Left forelimb (tissue), 1 donor: ENCODE measurements around the gene MTAP.
"Not testable (repeated sequence)": the region's sequence is repeated elsewhere in the genome, so short reads cannot be mapped to it uniquely, and the experiment has no call there.

Source experiments
- DNase-seq: peaks from one replicate; pipeline ENCODE4 v3.0.0-alpha.2; 2018; ENCODE audit warnings: low spot score

Gene MTAP

DNA sequence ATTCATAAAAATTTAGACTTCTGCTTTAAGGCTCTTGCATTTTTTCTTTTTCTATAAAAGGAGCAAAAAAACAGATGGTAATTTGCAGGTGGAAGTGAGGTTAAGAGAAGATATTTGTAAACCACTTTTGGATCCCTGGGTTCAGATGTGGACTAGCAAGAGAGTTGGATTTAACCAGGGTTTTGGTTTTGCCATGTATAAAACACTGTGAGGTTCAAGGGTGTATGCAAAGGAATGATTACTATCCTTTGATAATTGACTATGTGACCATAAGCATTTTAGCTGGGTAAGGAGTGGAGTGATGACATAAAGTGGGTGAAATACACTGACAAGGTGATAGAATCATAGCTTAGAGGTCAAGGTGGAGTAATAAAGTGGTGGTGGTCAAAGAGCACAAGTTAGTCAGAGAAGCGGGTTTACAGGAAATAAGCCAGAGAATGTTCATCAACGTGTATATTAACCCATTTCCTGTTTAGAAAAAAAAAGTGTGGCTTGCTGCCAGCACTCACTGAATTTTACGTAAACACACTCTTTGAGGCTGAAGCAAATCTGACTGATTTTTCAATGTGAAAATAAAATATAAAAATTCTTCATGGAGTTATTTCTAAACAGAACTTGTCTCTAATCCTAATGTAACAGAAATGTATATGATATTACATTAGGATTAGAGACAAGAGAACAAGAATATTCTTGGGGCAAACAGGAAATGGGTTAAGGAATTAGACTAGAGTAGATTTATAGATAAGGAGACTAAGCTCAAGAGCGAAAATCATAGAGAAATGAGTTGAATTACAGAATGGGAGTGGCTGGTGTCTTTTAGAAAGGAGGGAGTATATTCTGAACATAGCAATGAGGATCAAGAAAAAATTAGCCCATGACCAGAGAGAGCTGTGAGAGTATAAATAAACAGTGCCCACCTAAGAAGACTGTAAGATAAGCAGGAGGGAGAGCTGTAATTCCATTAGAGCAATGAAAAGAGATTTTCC, 117.2 kb downstream of the MTAP start:
- DNase-seq = no peak

DNA sequence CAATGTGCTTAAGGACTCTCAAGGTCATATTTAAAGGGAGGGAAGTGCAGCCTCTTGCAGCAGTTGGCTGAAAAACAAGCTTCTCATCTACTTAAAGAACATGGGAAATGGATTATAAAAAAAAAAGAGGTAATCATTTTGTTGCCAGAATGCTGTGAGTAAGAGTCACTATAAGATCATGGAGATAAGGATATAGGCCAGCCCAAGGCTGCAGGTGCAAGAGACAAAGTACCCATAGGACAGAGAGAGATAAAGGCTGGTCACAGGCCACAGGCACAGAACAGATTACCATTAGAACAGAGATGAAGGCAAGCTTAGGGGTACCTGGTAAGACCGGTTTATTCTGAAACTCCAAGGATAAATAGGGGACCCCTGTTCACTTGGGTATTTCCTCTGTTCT, 121.3 kb downstream of the MTAP start:
- no peak for DNase-seq

- DNase-seq = no peak
These were observed 125.3 kb downstream of the MTAP start for GRCh38 chr9:21927752-21928151.

DNA sequence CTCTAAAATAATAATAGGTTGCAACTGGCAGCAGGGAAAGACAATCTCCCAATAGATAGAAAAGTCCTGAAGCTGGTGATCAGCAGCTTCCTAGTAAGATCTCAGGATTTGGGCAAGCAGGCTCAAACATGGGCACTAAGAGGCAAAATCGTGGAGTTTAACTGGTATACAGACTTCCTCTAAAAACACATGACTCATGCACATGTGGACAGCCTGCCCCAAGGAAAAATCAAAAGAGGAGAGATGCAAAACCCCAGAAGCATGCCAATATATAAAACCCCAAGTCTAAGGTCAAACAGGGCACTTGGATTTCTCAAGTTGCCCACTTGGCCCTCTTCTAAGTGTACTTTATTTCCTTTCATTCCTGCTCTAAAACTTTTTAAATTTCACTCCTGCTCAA, 129.0 kb downstream of the MTAP start:
- DNase-seq = no peak

DNA sequence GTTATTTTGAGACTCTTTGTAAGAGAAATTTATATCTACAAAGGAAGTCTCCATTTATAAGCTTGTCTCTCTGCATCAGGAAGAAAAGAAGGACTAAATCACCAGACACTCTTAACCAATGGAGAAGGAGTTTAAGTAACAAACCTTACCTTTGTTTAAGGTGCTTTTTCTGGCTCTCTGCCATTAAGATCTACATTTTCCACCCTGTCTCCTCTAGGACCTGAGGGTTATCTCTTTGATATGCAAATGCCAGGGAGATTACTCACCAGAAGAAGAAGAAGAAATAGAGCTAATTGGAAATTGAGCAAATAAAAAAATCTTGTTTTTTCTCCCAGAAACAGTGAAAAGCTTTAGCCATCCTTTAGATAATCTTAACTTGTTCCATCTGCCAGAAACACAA, 130.8 kb downstream of the MTAP start:
- no peak for DNase-seq

DNA sequence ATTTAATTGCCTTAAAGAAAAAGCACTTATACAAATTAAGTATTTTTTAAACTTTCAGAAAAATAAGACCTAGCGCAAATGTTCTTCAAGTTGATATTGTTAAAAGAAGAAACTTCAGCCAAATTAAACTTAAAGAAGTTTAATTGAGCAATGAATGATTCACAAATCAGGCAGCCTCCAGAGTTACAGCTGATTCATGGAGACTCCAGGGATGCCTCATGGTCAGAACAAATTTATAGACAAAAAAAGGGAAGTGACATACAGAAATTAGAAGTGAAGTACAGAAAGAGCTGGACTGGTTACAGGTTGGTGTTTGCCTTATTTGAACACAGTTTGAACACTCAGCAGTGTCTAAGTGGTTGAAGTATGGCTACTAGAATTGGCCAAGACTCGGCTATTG, 131.4 kb downstream of the MTAP start:
- DNase-seq = no peak

- no peak for DNase-seq
These were observed 133.2 kb downstream of the MTAP start for GRCh38 chr9:21935631-21936030.

GRCh38 chr9:21936161-21936560, 133.7 kb downstream of the MTAP start:
- DNase-seq = no peak

DNA sequence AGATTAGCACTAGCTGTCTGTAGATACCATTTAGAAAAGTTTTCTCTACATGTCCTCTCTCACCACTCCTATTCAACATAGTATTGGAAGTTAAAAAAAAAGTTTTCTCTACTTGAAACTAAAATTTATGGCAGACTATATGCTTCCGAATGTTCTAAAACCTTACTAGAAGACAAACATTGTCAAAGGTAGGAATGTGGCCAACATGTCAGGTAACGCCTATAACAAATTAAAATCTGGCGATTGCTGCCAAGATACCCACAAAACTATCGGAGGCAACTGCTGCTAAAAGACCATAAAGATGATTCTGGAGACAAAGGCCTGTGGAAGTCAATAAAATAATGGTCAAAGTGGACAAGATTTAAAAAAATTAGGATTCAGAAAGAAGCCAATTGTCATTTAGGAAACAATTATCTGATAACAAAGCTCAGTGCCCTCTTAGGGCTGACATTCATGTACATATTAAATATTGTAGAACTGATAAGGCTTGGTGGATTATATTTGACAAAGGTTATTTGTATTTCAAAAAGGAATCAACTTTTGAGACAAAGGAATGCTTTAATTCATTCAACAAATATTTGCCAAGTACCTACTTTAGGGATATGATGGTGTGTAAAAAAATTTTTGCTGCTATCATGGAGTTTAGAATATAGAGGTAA, 139.0 kb downstream of the MTAP start:
- no peak for DNase-seq

GRCh38 chr9:21943464-21943863, 141.0 kb downstream of the MTAP start:
- no peak for DNase-seq

- no peak for DNase-seq
These were observed 143.2 kb downstream of the MTAP start for GRCh38 chr9:21945606-21946005.

DNA sequence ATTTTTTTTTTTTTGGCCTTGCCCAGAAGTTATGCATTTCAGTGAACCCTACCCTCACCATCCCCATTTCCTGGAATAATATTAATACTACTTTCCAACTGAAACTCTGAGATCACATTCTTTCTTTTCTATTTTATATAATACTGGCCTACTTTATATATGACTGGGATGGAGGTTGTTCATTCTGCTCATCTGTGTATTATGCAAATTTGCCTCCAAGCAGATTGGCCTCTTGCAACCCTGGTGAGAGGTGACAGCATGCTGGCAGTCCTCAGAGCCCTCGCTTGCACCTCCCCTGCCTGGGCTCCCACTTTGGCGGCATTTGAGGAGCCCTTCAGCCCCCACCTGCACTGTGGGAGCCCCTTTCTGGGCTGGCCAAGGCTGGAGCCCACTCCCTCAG, 156.4 kb downstream of the MTAP start:
- no peak for DNase-seq

DNA sequence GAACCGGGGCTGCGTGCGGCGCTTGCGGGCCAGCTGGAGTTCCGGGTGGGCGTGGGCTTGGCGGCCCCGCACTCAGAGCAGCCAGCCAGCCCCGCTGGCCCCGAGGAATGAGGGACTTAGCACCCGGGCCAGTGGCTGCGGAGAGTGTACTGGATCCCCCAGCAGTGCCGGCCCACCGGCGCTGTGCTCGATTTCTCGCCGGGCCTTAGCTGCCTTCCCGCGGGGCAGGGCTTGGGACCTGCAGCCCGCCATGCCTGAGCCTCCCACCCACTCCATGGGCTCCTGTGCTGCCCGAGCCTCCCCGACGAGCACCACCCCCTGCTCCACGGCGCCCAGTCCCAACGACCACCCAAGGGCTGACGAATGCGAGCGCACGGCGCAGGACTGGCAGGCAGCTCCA, 156.8 kb downstream of the MTAP start:
- not testable (repeated sequence) for DNase-seq

DNA sequence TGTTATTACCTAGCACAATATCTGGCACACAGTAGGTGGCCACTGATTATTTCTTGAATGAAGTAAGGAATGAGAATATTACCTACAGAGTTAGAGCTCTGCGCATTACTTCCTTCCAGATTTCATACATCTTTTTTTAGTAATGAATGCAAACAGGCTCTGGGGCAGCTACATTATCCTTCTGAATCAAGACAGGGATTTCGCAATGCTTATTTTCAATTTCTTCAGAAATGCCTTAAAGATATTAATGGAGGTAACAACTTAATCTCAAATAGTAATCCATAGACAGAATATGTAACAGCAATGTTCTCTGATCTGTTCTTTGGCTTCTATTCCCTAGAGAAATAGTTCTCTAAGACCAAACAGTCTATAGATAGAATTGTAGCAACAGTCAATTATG, 159.1 kb downstream of the MTAP start:
- DNase-seq = no peak

- no peak for DNase-seq
These were observed 162.5 kb downstream of the MTAP start for GRCh38 chr9:21964925-21965385.

GRCh38 chr9:21965401-21965951, 163.0 kb downstream of the MTAP start:
- no peak for DNase-seq

- no peak for DNase-seq
These were observed 163.9 kb downstream of the MTAP start for GRCh38 chr9:21966140-21966851.

- no peak for DNase-seq
These were observed 164.7 kb downstream of the MTAP start for GRCh38 chr9:21967169-21967568.

DNA sequence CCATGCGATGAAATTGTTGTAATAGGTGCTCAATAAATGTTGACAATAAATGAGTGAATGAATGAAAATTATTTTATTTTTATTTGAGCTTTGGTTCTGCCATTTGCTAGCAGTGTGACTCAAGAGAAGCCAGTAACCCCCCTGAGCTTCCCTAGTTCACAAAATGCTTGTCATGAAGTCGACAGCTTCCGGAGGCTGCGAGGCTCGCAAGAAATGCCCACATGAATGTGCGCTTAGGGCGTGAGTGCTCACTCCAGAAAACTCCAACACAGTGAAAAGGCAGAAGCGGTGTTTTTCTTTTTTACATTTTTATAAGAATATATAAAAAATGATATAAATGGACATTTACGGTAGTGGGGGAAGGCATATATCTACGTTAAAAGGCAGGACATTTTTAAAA, 165.3 kb downstream of the MTAP start:
- no peak for DNase-seq

GRCh38 chr9:21968331-21969010, 166.0 kb downstream of the MTAP start:
- DNase-seq = no peak

DNA sequence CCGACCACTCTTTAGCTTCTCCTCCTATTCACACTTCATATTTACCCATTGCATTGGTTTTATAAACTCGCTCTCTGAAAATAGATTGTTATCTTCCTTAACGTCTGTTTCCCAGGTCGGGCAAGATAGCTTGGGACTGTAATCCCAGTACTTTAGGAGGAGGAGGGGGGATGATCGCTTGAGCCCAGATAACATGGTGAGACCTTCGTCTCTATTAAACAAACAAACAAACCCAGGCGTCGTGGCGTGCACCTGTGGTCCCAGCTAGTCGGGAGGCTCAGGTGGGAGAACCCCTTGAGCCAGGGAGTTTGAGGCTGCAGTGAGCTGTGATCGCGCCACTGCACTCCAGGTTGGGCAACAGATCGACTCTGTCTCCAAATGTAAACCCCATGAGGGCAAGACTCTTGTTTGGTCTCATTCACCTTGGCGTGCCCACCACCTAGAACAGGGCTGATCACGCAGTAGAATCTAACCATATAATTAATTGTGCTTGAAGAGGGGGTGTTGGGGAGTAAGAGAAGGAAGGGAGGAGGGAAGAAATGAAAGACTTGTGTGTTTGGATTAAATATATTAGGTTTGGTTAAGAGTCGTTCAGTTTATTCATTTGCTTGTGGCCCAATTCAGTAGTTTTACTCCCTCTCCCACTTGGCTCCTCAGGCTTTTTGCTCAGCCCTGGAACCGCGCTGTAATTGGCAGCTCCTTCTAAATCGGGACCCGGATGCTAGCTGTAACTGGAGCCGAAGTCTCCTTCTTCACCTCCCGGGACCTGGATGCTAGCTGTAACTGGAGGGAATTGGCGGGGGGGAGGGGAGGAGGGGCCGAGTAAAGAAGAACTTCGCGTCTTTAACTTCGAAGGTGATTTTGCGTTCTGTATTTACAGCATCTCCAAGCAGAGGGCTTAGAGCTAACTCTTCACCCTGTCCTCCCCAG, 166.8 kb downstream of the MTAP start:
- no peak for DNase-seq
